ENCODE results near the gene PTTG1IP. TPM values are rescaled to one million over a fixed set of nuclear protein-coding genes. Genes with fewer than 3 reads are reported as not detected.

Gene PTTG1IP
- total RNA-seq, 1 donor = 245 TPM

DNA sequence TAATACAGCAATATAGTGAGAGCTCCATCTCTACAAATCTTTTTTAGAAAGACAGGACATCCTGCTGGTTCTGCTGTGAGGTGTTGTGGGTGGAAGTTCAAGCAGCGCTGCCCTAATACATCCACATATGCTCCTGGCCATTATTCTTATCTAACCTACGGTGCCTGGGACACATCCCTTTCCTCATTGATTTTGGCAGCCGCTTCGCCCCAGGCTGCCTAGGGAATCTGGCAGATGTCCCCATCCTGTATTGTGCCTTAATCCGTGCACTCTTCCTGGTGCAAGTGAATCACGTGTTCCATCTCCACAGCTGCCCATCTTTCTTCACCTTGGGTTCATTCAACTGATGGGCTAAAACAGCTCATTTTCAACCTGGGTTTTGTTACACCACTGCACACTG, 68.7 kb downstream of the PTTG1IP start:
- no peak for DNase-seq (ENCODE audit: low read depth)
- H3K4me3 ChIP-seq (ENCODE audit: low read depth, low read length) = no peak overlapping the region
- TF ChIP-seq, protein P1, sequence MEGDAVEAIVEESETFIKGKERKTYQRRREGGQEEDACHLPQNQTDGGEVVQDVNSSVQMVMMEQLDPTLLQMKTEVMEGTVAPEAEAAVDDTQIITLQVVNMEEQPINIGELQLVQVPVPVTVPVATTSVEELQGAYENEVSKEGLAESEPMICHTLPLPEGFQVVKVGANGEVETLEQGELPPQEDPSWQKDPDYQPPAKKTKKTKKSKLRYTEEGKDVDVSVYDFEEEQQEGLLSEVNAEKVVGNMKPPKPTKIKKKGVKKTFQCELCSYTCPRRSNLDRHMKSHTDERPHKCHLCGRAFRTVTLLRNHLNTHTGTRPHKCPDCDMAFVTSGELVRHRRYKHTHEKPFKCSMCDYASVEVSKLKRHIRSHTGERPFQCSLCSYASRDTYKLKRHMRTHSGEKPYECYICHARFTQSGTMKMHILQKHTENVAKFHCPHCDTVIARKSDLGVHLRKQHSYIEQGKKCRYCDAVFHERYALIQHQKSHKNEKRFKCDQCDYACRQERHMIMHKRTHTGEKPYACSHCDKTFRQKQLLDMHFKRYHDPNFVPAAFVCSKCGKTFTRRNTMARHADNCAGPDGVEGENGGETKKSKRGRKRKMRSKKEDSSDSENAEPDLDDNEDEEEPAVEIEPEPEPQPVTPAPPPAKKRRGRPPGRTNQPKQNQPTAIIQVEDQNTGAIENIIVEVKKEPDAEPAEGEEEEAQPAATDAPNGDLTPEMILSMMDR (IDR thresholded peaks at IDR 0.05; ENCODE audit: insufficient read depth, low read depth, low read length) = no peak

- TF ChIP-seq, protein P1 (IDR thresholded peaks at IDR 0.05; ENCODE audit: insufficient read depth, low read depth, low read length) = no peak
- DNase-seq (ENCODE audit: low read depth) = no peak
- no peak overlapping the region for H3K4me3 ChIP-seq (ENCODE audit: low read depth, low read length)
Measured at GRCh38 chr21:44803651-44804050, 69.8 kb downstream of the PTTG1IP start.

GRCh38 chr21:44802396-44803153, 70.9 kb downstream of the PTTG1IP start:
- DNase-seq (ENCODE audit: low read depth) = no peak
- H3K4me3 ChIP-seq (ENCODE audit: low read depth, low read length) = peak overlapping the region; percentile 92
- TF ChIP-seq, protein P1 (IDR thresholded peaks at IDR 0.05; ENCODE audit: insufficient read depth, low read depth, low read length) = no peak

- peak within 1 kb of the TSS; percentile 92 for H3K4me3 ChIP-seq (ENCODE audit: low read depth, low read length)
- DNase-seq (ENCODE audit: low read depth) = peak; percentile 74
- TF ChIP-seq, protein P1 (IDR thresholded peaks at IDR 0.05; ENCODE audit: insufficient read depth, low read depth, low read length) = no peak
Measured at GRCh38 chr21:44801468-44802395, 71.8 kb downstream of the PTTG1IP start, which contains the start of gene UBE2G2. Gene UBE2G2, minus strand, starts transcription at chr21:44801820. Its CDS starts 72 bp downstream, at chr21:44801748.

DNA sequence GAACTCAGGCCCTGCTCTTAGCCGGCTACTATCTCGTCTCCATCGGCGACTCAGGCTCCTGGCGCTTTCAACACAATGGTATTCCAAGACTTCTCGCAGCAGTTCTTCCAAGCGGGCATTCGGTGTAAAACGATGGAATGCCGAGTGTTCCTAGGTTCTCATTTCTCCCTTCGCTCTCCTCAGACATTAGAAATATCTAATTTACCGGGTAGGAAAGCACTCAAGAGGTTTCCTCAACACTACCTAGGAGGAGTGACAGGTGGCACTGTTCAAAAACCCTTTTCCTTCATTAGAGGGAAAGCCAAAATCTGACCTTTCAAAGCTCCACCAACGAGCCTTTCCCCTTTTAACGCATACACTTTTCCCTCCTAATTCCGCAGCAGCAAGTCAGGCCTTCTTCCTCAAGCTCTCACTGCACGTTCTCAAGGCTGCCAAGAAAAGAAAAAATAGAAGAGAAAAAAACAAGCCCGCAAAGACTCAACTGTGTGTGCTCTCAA, 72.5 kb downstream of the PTTG1IP start:
- TF ChIP-seq, protein P1 (IDR thresholded peaks at IDR 0.05; ENCODE audit: insufficient read depth, low read depth, low read length) = peak; percentile 23
- H3K4me3 ChIP-seq (ENCODE audit: low read depth, low read length) = peak overlapping the region; percentile 92
- no peak for DNase-seq (ENCODE audit: low read depth)

- DNase-seq (ENCODE audit: low read depth) = peak; percentile 76
- H3K4me3 ChIP-seq (ENCODE audit: low read depth, low read length) = peak overlapping the region; percentile 92
- TF ChIP-seq, protein P1 (IDR thresholded peaks at IDR 0.05; ENCODE audit: insufficient read depth, low read depth, low read length) = peak; percentile 59
Measured at GRCh38 chr21:44800103-44800502, 73.4 kb downstream of the PTTG1IP start.
